Measurements from ENCODE around the gene COBL. TPM values are rescaled to one million over a fixed set of nuclear protein-coding genes. Genes with fewer than 3 reads are reported as not detected.

Gene COBL
- total RNA-seq, 1 experiment from 2014 or later = not detected

DNA sequence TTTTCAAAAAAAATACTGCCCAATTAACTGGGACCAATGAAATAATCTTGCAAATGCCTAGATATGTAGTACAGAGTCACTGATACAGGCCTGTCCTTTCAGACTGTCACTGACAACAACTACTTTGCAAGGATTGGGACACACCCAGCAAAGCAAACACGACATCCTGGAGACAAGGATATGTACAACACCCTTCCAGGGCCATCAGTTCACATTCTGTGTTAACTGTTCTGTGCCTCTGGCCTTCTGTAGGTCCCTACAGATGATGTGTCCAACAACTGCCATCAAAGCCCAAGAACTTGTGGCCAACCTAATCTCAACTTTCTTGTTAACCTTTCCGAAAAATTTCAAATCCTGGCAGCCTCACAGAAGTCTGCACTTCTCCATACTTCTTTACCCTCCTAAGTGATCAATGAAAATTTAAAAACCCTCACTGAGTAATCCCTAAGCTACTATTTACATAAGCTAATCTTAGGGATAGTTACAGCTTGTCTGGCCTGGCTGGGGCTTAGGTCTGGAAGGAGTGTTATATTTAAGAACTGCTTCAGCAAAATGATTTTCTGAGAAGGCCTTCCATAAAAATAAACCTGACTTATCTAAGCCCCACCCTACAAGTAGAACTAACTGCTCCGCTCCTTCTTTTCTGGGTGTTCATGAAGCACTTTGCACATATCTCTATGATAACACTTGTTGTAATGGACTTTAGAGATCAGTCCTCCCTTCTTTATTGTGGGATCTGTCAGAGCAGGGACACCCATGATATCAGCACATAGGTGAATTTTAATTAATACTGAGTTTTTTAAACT, 21.0 kb downstream of the COBL start:
- Histone ChIP-seq H3K27me3 (ENCODE audit: low read length) (no peaks in the 10 kb centered on the region), H3K9ac (ENCODE audit: low read length) (no peak overlapping the region), H3K79me2 (ENCODE audit: low read length) (no peaks in the 10 kb centered on the region), H3K9me3 (ENCODE audit: low read length) (no peaks in the 10 kb centered on the region), H3K4me1 (ENCODE audit: low read length) (no peaks in the 10 kb centered on the region), H3K36me3 (ENCODE audit: insufficient read depth, low read length) (no peaks in the 10 kb centered on the region), H3K4me3 (ENCODE audit: low read length) (no peak overlapping the region), H4K20me1 (ENCODE audit: insufficient read depth, low read depth, low read length) (no peaks in the 10 kb centered on the region), H3K27ac (ENCODE audit: low read length) (no peak overlapping the region), H3K9me2 (replicated peaks; ENCODE audit: insufficient read depth, low read length) (no peaks in the 10 kb centered on the region), H2AFZ (ENCODE audit: low read length) (no peak overlapping the region), H3K4me2 (ENCODE audit: low read depth, low read length, poor library complexity, severe bottlenecking) (no peak overlapping the region)
- DNase-seq = no peak

- H3K9me2 ChIP-seq (replicated peaks; ENCODE audit: insufficient read depth, low read length) = no peaks in the 10 kb centered on the region
- H3K4me3 ChIP-seq (ENCODE audit: low read length) = no peak overlapping the region
- H3K27ac ChIP-seq (ENCODE audit: low read length) = no peak overlapping the region
- no peak overlapping the region for H3K9ac ChIP-seq (ENCODE audit: low read length)
- no peak for DNase-seq
- no peaks in the 10 kb centered on the region for H3K4me1 ChIP-seq (ENCODE audit: low read length)
- no peak overlapping the region for H3K4me2 ChIP-seq (ENCODE audit: low read depth, low read length, poor library complexity, severe bottlenecking)
- no peaks in the 10 kb centered on the region for H3K9me3 ChIP-seq (ENCODE audit: low read length)
- no peaks in the 10 kb centered on the region for H3K36me3 ChIP-seq (ENCODE audit: insufficient read depth, low read length)
- H3K27me3 ChIP-seq (ENCODE audit: low read length) = no peaks in the 10 kb centered on the region
- H4K20me1 ChIP-seq (ENCODE audit: insufficient read depth, low read depth, low read length) = no peaks in the 10 kb centered on the region
- no peaks in the 10 kb centered on the region for H3K79me2 ChIP-seq (ENCODE audit: low read length)
- H2AFZ ChIP-seq (ENCODE audit: low read length) = no peak overlapping the region
Measured at GRCh38 chr7:51292596-51292995, 24.0 kb downstream of the COBL start.

DNA sequence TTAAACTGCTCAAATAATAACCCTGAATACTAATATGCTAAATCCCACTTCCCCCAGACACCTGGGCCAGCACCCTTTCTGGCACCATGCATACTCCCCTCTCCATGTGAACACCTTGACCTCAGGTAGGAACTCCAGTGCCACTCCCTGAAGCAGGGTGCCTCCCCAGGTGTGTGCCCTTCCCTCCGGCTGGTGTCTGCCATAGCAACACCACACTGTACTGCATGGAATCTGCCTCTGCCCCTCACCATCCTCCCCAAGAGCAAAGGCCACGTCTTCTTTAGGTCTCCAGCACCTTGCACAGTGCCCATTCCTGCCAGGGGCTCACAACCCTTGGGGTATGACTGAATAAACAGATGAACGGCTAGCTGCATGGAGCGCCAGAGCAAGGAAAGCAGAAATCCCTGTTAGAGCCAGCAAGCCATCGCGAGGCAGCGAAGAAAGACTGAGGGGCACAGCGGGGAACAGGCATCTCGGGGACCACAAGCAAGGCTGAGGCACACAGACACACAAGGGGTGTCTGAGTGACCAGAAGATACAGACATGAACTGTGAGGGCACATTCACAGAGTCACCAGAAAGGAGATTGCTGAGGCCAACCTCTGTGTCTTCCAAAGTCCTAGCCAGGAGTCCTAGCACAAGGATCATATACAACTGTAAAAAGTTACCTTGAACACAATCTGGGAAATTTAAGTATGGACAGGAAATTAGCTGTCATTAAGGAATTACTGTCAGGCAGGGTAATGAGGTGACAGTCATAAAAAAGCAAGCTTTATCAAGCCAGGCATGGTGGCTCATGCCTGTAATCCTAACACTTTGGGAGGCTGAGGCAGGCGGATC, 25.7 kb downstream of the COBL start:
- Histone ChIP-seq H3K27me3 (ENCODE audit: low read length) (no peaks in the 10 kb centered on the region), H3K27ac (ENCODE audit: low read length) (no peak overlapping the region), H3K4me2 (ENCODE audit: low read depth, low read length, poor library complexity, severe bottlenecking) (no peak overlapping the region), H3K4me1 (ENCODE audit: low read length) (no peaks in the 10 kb centered on the region), H3K9ac (ENCODE audit: low read length) (no peak overlapping the region), H3K36me3 (ENCODE audit: insufficient read depth, low read length) (no peaks in the 10 kb centered on the region), H2AFZ (ENCODE audit: low read length) (no peak overlapping the region), H3K9me2 (replicated peaks; ENCODE audit: insufficient read depth, low read length) (no peaks in the 10 kb centered on the region), H3K4me3 (ENCODE audit: low read length) (no peak overlapping the region), H3K9me3 (ENCODE audit: low read length) (no peaks in the 10 kb centered on the region), H4K20me1 (ENCODE audit: insufficient read depth, low read depth, low read length) (no peaks in the 10 kb centered on the region), H3K79me2 (ENCODE audit: low read length) (no peaks in the 10 kb centered on the region)
- DNase-seq = no peak

GRCh38 chr7:51290304-51290637, 26.3 kb downstream of the COBL start:
- Histone ChIP-seq H2AFZ (ENCODE audit: low read length) (no peak overlapping the region), H3K4me1 (ENCODE audit: low read length) (no peaks in the 10 kb centered on the region), H3K79me2 (ENCODE audit: low read length) (no peaks in the 10 kb centered on the region), H3K27ac (ENCODE audit: low read length) (no peak overlapping the region), H3K36me3 (ENCODE audit: insufficient read depth, low read length) (no peaks in the 10 kb centered on the region), H4K20me1 (ENCODE audit: insufficient read depth, low read depth, low read length) (no peaks in the 10 kb centered on the region), H3K9me3 (ENCODE audit: low read length) (no peaks in the 10 kb centered on the region), H3K4me3 (ENCODE audit: low read length) (no peak overlapping the region), H3K9ac (ENCODE audit: low read length) (no peak overlapping the region), H3K9me2 (replicated peaks; ENCODE audit: insufficient read depth, low read length) (no peaks in the 10 kb centered on the region), H3K27me3 (ENCODE audit: low read length) (no peaks in the 10 kb centered on the region), H3K4me2 (ENCODE audit: low read depth, low read length, poor library complexity, severe bottlenecking) (no peak overlapping the region)
- DNase-seq = no peak

- no peaks in the 10 kb centered on the region for H3K9me2 ChIP-seq (replicated peaks; ENCODE audit: insufficient read depth, low read length)
- H3K79me2 ChIP-seq (ENCODE audit: low read length) = no peaks in the 10 kb centered on the region
- no peaks in the 10 kb centered on the region for H3K4me1 ChIP-seq (ENCODE audit: low read length)
- no peaks in the 10 kb centered on the region for H3K9me3 ChIP-seq (ENCODE audit: low read length)
- no peak overlapping the region for H3K4me2 ChIP-seq (ENCODE audit: low read depth, low read length, poor library complexity, severe bottlenecking)
- no peak overlapping the region for H3K4me3 ChIP-seq (ENCODE audit: low read length)
- H3K9ac ChIP-seq (ENCODE audit: low read length) = no peak overlapping the region
- H3K27ac ChIP-seq (ENCODE audit: low read length) = no peak overlapping the region
- H2AFZ ChIP-seq (ENCODE audit: low read length) = no peak overlapping the region
- DNase-seq = no peak
- no peaks in the 10 kb centered on the region for H3K27me3 ChIP-seq (ENCODE audit: low read length)
- no peaks in the 10 kb centered on the region for H3K36me3 ChIP-seq (ENCODE audit: insufficient read depth, low read length)
- H4K20me1 ChIP-seq (ENCODE audit: insufficient read depth, low read depth, low read length) = no peaks in the 10 kb centered on the region
Measured at GRCh38 chr7:51289623-51290303, 26.8 kb downstream of the COBL start.

DNA sequence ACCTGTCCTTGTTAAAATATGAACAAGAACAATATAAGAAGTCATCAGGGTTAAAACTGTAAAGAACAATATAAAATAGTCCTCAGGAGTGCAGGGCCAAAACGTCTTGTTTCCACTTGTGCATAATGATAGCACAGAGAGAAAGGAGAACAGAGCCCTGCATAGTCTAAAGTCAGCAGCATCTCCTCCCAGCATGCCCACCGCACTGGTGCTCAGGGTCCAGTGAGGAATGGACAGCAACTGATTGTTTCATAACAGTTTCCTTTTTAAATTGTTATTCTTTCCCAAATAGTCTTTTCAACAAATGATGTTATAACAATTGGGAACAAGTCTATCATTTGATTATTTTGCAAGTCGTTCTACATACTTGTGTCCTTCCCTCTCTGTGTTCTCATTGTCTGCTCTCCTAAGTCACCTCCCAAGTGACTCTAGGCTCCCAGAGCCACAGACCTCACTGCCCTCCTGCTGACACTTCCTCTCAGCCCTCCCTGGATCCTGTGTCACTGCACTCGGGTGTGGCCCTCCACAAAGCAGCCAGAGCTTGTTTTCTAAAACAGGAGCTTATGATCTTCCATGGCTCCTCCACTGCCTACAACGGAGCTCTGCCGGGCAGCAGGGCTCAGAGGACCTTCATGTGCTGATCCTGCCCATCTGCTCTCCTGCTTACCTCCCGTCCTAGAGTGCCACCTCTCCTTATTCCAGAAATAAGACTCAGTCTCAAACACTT, 27.6 kb downstream of the COBL start:
- Histone ChIP-seq H3K4me2 (ENCODE audit: low read depth, low read length, poor library complexity, severe bottlenecking) (no peak overlapping the region), H3K9ac (ENCODE audit: low read length) (no peak overlapping the region), H3K4me1 (ENCODE audit: low read length) (no peaks in the 10 kb centered on the region), H3K79me2 (ENCODE audit: low read length) (no peaks in the 10 kb centered on the region), H2AFZ (ENCODE audit: low read length) (no peak overlapping the region), H3K27ac (ENCODE audit: low read length) (no peak overlapping the region), H4K20me1 (ENCODE audit: insufficient read depth, low read depth, low read length) (no peaks in the 10 kb centered on the region), H3K4me3 (ENCODE audit: low read length) (no peak overlapping the region), H3K9me2 (replicated peaks; ENCODE audit: insufficient read depth, low read length) (no peaks in the 10 kb centered on the region), H3K9me3 (ENCODE audit: low read length) (no peaks in the 10 kb centered on the region), H3K36me3 (ENCODE audit: insufficient read depth, low read length) (no peaks in the 10 kb centered on the region), H3K27me3 (ENCODE audit: low read length) (no peaks in the 10 kb centered on the region)
- DNase-seq = no peak

- H3K4me3 ChIP-seq (ENCODE audit: low read length) = no peak overlapping the region
- no peak overlapping the region for H3K9ac ChIP-seq (ENCODE audit: low read length)
- no peaks in the 10 kb centered on the region for H3K36me3 ChIP-seq (ENCODE audit: insufficient read depth, low read length)
- H3K4me1 ChIP-seq (ENCODE audit: low read length) = no peaks in the 10 kb centered on the region
- H3K9me3 ChIP-seq (ENCODE audit: low read length) = no peaks in the 10 kb centered on the region
- H3K4me2 ChIP-seq (ENCODE audit: low read depth, low read length, poor library complexity, severe bottlenecking) = no peak overlapping the region
- DNase-seq = no peak
- H3K27me3 ChIP-seq (ENCODE audit: low read length) = no peaks in the 10 kb centered on the region
- H3K79me2 ChIP-seq (ENCODE audit: low read length) = no peaks in the 10 kb centered on the region
- H2AFZ ChIP-seq (ENCODE audit: low read length) = no peak overlapping the region
- H3K9me2 ChIP-seq (replicated peaks; ENCODE audit: insufficient read depth, low read length) = no peaks in the 10 kb centered on the region
- no peaks in the 10 kb centered on the region for H4K20me1 ChIP-seq (ENCODE audit: insufficient read depth, low read depth, low read length)
- H3K27ac ChIP-seq (ENCODE audit: low read length) = no peak overlapping the region
Measured at GRCh38 chr7:51286401-51286800, 30.2 kb downstream of the COBL start.

DNA sequence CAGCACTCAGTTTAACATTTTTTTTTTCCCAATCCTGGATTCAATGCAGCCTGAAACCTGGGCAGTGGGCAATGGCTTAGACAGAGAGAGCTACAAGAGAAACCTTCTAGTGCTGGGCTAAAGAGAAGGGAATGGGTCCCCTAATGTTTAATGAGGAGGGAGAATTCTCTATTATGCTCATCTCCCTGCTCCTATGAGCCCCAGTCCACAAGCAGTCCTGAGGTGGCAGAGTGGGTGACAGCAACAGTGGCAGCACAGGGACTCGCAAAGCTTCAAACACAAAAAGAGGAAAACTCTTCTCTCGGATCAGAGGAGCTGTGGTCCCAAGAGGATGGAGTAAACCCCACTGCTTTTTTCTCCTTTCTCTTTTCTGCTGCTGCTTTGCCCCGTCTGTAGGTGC, 36.5 kb downstream of the COBL start:
- Histone ChIP-seq H3K9ac (ENCODE audit: low read length) (no peak overlapping the region), H3K9me3 (ENCODE audit: low read length) (no peaks in the 10 kb centered on the region), H2AFZ (ENCODE audit: low read length) (no peak overlapping the region), H3K4me3 (ENCODE audit: low read length) (no peak overlapping the region), H3K27me3 (ENCODE audit: low read length) (no peaks in the 10 kb centered on the region), H3K4me2 (ENCODE audit: low read depth, low read length, poor library complexity, severe bottlenecking) (no peak overlapping the region), H4K20me1 (ENCODE audit: insufficient read depth, low read depth, low read length) (no peaks in the 10 kb centered on the region), H3K9me2 (replicated peaks; ENCODE audit: insufficient read depth, low read length) (no peaks in the 10 kb centered on the region), H3K36me3 (ENCODE audit: insufficient read depth, low read length) (no peaks in the 10 kb centered on the region), H3K4me1 (ENCODE audit: low read length) (no peaks in the 10 kb centered on the region), H3K27ac (ENCODE audit: low read length) (no peak overlapping the region), H3K79me2 (ENCODE audit: low read length) (no peaks in the 10 kb centered on the region)
- no peak for DNase-seq

All from Karpas-422 (cell line).